ENCODE measurements around the gene PER3. TPM values are rescaled to one million over a fixed set of nuclear protein-coding genes. Genes with fewer than 3 reads are reported as not detected.

The PER3 gene
- total RNA-seq, 1 donor from 2014 or later: 2.9 TPM

DNA sequence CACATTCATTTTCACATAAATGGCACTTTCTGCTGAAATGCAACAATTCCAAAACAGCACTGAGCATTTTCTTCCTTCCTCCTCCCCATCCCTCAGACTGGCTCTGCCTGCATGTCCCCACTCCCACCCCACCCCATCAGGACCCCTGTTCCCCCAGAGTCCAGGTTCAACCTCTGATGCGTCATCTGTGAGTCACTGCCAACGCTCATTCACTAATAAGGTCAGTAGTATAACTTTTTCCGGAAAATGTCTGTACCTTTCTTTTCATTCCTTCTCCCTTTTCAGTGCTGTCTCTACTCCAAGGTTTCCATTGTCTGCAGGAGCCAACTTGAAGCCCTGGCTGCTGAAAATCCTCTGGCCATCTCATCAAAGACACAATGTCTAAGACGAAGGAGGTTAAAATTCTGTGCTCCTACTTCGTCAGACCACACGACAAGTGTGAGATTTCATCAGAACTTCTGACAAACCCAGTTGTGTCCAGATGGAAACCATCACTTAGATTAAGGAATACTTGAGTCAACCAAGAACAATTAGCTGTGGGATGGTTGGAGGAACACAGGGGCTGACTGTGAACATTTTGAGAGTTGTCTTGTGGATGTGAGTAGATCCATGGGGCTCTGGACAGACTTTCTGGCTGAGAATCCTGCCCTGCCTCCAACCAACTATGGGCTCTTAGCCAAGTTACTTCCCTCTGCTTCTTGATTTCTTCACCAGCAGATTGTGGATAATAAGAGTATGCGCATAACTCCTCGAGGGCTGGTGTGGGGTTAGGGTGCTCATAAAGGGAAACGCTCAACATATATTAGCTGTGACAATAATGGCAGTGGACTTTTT is 104.4 kb downstream of the PER3 start:
- Mint-ChIP-seq H3K4me3 (ENCODE audit: low read depth) (no peak overlapping the region), H3K4me1 (ENCODE audit: low read depth) (no peaks in the 10 kb centered on the region), H3K27me3 (peaks cover 18% of the 10 kb centered on the region), H3K27ac (no peak overlapping the region), H3K9me3 (ENCODE audit: low read depth) (no peaks in the 10 kb centered on the region), H3K36me3 (ENCODE audit: insufficient read depth) (no peaks in the 10 kb centered on the region)
- no peak for DNase-seq (ENCODE audit: low spot score, unreplicated experiment)
- TF ChIP-seq, protein P1, sequence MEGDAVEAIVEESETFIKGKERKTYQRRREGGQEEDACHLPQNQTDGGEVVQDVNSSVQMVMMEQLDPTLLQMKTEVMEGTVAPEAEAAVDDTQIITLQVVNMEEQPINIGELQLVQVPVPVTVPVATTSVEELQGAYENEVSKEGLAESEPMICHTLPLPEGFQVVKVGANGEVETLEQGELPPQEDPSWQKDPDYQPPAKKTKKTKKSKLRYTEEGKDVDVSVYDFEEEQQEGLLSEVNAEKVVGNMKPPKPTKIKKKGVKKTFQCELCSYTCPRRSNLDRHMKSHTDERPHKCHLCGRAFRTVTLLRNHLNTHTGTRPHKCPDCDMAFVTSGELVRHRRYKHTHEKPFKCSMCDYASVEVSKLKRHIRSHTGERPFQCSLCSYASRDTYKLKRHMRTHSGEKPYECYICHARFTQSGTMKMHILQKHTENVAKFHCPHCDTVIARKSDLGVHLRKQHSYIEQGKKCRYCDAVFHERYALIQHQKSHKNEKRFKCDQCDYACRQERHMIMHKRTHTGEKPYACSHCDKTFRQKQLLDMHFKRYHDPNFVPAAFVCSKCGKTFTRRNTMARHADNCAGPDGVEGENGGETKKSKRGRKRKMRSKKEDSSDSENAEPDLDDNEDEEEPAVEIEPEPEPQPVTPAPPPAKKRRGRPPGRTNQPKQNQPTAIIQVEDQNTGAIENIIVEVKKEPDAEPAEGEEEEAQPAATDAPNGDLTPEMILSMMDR (IDR thresholded peaks at IDR 0.05; ENCODE audit: unreplicated experiment): no peak

DNA sequence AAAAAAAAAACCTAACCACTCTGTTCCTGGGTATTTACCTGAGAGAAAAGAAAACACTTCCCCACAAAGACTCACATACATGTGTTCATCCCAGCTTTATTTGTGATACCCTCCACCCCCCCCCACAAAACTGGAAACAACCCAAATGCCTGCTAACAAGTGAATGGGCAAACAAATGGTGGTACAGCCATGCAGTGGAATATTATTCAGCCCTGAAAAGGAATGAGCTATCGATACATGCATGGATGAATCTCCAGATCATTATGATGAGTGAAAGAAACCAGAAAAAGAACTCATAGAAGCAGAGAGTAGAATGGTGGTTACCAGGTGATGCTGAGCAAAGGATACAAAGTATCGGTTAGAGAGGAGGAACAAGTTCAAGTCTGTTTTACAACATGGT is 106.8 kb downstream of the PER3 start:
- Mint-ChIP-seq H3K27ac (no peak overlapping the region), H3K4me3 (ENCODE audit: low read depth) (no peak overlapping the region), H3K9me3 (ENCODE audit: low read depth) (no peaks in the 10 kb centered on the region), H3K36me3 (ENCODE audit: insufficient read depth) (no peaks in the 10 kb centered on the region), H3K4me1 (ENCODE audit: low read depth) (no peaks in the 10 kb centered on the region), H3K27me3 (peaks cover 11% of the 10 kb centered on the region)
- TF ChIP-seq, protein P1 (IDR thresholded peaks at IDR 0.05; ENCODE audit: unreplicated experiment): no peak
- DNase-seq (ENCODE audit: low spot score, unreplicated experiment): no peak

DNA sequence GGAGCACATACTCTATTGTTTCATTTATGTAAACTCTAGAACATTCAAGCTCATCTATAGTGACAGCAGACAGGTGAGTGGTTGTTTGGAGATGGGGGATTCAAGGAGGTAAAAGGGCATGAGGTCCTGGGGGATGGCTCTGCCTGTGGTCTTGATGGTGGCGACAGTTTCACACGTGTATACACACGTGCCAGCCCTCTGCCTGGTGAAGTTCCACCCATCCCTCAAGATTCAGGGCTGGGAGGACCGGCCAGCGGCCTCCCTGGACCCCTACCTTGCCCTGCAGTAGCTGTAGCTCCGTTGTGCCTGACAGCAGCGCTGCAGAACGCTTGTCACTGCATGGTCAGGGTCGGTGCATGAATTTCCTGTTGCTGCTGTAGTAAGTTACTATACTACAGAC is 107.7 kb downstream of the PER3 start:
- no peak overlapping the region for H3K4me3 Mint-ChIP-seq (ENCODE audit: low read depth)
- DNase-seq (ENCODE audit: low spot score, unreplicated experiment): no peak
- H3K9me3 Mint-ChIP-seq (ENCODE audit: low read depth): no peaks in the 10 kb centered on the region
- TF ChIP-seq, protein P1 (IDR thresholded peaks at IDR 0.05; ENCODE audit: unreplicated experiment): no peak
- no peak overlapping the region for H3K27ac Mint-ChIP-seq
- no peaks in the 10 kb centered on the region for H3K36me3 Mint-ChIP-seq (ENCODE audit: insufficient read depth)
- H3K4me1 Mint-ChIP-seq (ENCODE audit: low read depth): no peaks in the 10 kb centered on the region
- peaks cover 6% of the 10 kb centered on the region for H3K27me3 Mint-ChIP-seq

DNA sequence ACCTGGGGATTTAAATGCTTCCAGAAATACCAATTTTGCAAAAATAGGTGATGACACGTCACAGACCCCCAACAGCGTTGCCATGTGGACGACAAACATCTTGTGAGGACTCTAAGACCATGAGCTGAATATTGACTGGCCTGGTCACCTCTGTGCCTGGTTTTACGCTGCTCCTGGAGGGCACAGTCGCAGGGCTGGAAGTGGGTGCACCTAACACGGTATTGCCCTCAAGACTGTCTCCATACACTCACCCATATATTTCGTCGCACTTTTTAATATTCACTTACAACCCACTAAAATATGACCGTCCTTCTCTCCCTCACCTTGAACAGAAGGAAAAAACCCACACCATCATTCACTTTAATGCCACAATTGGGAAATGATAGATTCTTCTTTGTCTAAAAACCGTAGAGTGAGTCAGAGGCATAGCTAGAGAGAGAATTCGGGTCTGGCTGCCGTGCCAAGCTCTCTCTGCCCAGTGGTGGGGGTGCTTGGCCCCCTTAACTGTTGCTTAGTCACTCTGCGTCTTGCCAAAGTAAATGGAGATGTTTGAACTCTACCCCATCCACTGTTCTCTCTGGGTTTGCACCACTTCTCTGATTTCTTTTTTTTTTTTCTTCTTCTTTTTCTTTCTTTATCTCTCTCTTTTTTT is 109.6 kb downstream of the PER3 start:
- H3K36me3 Mint-ChIP-seq (ENCODE audit: insufficient read depth): no peaks in the 10 kb centered on the region
- no peaks in the 10 kb centered on the region for H3K27me3 Mint-ChIP-seq
- H3K4me3 Mint-ChIP-seq (ENCODE audit: low read depth): no peak overlapping the region
- no peaks in the 10 kb centered on the region for H3K4me1 Mint-ChIP-seq (ENCODE audit: low read depth)
- H3K27ac Mint-ChIP-seq: no peak overlapping the region
- no peak for DNase-seq (ENCODE audit: low spot score, unreplicated experiment)
- TF ChIP-seq, protein P1 (IDR thresholded peaks at IDR 0.05; ENCODE audit: unreplicated experiment): no peak
- H3K9me3 Mint-ChIP-seq (ENCODE audit: low read depth): no peaks in the 10 kb centered on the region

Other genes with a start within 250 kb of the PER3 start
- gene VAMP3, start 13.0 kb upstream of the PER3 start, total RNA-seq: 76.4 and 82.5 TPM in 2 replicates
- gene UTS2, start 68.8 kb downstream of the PER3 start, total RNA-seq: not detected in 2 replicates
- gene TNFRSF9, start 156.5 kb downstream of the PER3 start, total RNA-seq: 0.27 and 0.60 TPM in 2 replicates
- 218 and 229 TPM in 2 replicates for gene PARK7, start 177.4 kb downstream of the PER3 start, total RNA-seq
- 138 and 139 TPM in 2 replicates for gene ERRFI1, start 242.0 kb downstream of the PER3 start, total RNA-seq